ENCODE data around the gene IDE.

GRCh38 chr10:92464364-92464763 lies 109.5 kb downstream of the IDE start:
- TF ChIP-seq POLR2AphosphoS5 (IDR thresholded peaks at IDR 0.05; ENCODE audit: low read depth, low read length) (no peak), SIN3A (IDR thresholded peaks at IDR 0.05; ENCODE audit: borderline replicate concordance, insufficient read depth, low read length) (no peak), TAF1 (IDR thresholded peaks at IDR 0.05; ENCODE audit: borderline replicate concordance, insufficient read depth, low read length) (no peak)
